ENCODE data around the gene C2orf92.

The C2orf92 gene

DNA sequence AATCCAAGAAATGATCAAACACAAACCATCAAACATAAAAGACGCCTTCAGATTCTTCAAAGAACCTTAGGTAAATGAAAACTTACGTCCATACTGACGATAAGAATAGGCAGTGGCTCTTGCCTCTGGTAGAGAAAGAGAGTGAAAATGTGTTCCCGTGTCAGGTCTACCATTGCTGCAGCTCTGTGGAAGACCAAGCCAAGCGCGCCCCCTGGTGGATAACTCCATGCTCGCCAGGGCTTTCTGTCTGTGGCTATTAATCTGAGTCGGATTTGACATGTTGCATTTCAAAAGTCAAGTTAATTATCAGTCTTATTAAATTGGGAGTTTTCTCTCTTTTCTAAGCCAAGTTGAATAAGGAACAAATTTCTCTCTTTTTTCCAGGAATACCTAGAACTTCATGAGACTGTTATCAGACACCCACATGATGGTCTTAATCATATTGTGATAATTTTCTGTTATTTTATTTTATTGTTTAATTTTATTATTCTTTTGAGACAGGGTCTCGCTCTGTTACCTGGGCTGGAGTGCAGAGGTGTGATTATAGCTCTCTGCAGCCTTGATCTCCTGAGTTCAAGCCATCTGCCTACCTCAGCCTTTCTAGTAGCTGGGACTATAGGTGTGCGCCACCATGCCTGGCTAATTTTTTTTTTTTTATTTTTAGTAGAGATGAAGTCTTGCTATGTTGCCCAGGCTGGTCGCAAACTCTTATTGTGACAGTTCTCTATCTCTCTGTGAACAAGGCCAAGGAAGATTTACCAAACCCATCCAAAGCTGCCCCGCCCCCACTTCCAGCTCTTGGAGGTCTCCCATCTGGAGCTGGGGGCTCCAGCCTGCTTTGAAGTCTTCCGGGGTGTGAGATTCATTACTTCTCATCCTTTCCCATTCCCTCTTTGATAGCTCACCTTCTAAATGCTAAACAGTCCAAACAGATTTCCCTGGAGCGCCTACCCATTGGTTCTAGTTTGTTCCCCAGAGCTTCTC is 28.0 kb downstream of the C2orf92 start:
- Mint-ChIP-seq H3K4me3 (no peak overlapping the region), H3K9me3 (ENCODE audit: low read depth) (no peaks in the 10 kb centered on the region), H3K4me1 (ENCODE audit: low read depth) (peaks cover 6% of the 10 kb centered on the region), H3K27ac (no peak overlapping the region), H3K36me3 (no peaks in the 10 kb centered on the region), H3K27me3 (no peaks in the 10 kb centered on the region)

GRCh38 chr2:97698530-97698929 is 29.0 kb downstream of the C2orf92 start:
- H3K4me3 Mint-ChIP-seq = no peak overlapping the region
- H3K4me1 Mint-ChIP-seq (ENCODE audit: low read depth) = peaks cover 6% of the 10 kb centered on the region
- no peaks in the 10 kb centered on the region for H3K9me3 Mint-ChIP-seq (ENCODE audit: low read depth)
- no peaks in the 10 kb centered on the region for H3K27me3 Mint-ChIP-seq
- no peaks in the 10 kb centered on the region for H3K36me3 Mint-ChIP-seq
- H3K27ac Mint-ChIP-seq = no peak overlapping the region

DNA sequence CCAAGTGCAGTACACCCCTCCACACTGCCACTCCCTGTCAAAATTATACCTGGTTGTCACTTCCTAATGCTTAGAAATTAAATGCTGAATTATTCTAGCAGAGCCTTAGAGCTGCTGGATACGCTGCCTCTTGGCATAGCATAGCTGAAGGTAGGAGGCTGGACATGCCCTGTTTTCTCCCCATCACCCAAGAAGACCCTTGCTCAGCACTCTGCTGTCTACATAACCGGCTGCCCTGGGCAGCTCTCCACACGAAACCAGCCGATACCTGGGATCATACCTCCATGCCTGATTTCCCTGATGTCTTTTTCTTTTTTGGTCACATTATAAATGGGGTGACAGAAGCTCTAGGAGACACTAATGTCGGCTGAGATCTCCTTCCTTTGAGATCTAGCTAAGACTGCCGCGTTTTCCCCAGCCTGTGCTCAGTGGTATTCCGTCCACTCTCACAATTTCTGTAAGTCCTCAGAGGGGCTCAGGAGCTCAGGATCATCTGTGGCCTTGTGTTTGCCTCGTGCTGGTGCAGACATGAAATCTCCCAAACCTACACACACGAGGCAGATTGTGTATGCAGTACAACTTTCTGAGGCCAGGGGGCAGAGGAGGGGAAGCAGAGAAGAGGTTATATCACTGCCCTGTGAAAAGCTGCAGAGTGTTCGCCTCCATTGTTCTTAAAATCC is 30.4 kb downstream of the C2orf92 start:
- no peak overlapping the region for H3K27ac Mint-ChIP-seq
- no peak overlapping the region for H3K4me3 Mint-ChIP-seq
- H3K4me1 Mint-ChIP-seq (ENCODE audit: low read depth) = peaks cover 6% of the 10 kb centered on the region
- H3K36me3 Mint-ChIP-seq = no peaks in the 10 kb centered on the region
- H3K9me3 Mint-ChIP-seq (ENCODE audit: low read depth) = no peaks in the 10 kb centered on the region
- no peaks in the 10 kb centered on the region for H3K27me3 Mint-ChIP-seq

DNA sequence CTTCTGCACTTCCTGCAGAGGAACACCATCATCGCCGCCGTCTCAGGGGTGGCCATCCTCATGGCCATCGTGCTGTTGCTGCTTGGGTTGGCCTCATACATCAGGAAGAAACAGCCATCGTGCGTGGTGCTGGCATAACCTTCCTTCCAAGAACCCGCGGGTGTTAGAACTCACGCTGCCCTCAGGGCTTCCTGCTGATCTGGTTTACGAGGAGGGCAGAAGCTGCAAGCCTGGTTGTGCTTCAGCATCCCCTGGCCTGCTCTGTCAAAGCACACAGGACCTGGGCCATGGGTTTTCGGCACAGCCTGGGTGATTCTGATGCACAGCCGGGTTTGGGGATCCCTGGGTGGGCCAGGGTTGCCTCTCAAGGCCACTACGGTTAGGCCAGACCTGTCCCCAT is 31.7 kb downstream of the C2orf92 start:
- no peak overlapping the region for H3K4me3 Mint-ChIP-seq
- H3K27me3 Mint-ChIP-seq = no peaks in the 10 kb centered on the region
- H3K27ac Mint-ChIP-seq = no peak overlapping the region
- no peaks in the 10 kb centered on the region for H3K9me3 Mint-ChIP-seq (ENCODE audit: low read depth)
- H3K4me1 Mint-ChIP-seq (ENCODE audit: low read depth) = peaks cover 6% of the 10 kb centered on the region
- no peaks in the 10 kb centered on the region for H3K36me3 Mint-ChIP-seq

DNA sequence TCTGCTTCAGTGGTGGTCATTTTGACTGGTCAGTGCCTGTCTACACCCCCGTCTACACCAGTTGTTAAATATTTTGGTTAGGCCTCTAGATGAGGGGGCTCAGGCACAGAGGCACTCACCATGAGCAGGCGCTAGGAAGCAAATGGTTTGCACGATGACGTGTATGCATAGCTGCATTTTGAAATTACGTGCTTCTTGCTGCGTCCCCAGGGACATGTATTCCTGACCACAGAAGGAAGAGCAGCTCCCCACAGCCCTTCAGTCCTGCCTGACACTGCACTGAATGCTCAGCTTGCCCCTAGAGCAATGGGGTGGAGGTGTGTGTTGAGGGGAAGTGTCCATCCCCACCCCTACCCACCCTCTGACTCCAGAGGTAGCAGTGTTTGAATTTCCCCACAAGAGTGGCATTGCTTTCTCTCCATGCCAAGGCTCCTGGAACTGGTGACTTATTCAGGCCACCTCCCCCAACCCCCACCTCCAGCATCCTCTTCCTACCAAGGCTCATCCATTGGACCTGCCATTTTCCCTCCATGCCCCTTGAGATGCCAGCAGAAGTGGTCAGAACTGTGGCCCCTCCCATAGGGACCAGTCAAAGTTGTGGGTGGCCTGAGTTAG is 32.4 kb downstream of the C2orf92 start:
- no peaks in the 10 kb centered on the region for H3K9me3 Mint-ChIP-seq (ENCODE audit: low read depth)
- no peaks in the 10 kb centered on the region for H3K27me3 Mint-ChIP-seq
- H3K36me3 Mint-ChIP-seq = no peaks in the 10 kb centered on the region
- H3K4me1 Mint-ChIP-seq (ENCODE audit: low read depth) = peaks cover 5% of the 10 kb centered on the region
- H3K27ac Mint-ChIP-seq = no peak overlapping the region
- H3K4me3 Mint-ChIP-seq = no peak overlapping the region

DNA sequence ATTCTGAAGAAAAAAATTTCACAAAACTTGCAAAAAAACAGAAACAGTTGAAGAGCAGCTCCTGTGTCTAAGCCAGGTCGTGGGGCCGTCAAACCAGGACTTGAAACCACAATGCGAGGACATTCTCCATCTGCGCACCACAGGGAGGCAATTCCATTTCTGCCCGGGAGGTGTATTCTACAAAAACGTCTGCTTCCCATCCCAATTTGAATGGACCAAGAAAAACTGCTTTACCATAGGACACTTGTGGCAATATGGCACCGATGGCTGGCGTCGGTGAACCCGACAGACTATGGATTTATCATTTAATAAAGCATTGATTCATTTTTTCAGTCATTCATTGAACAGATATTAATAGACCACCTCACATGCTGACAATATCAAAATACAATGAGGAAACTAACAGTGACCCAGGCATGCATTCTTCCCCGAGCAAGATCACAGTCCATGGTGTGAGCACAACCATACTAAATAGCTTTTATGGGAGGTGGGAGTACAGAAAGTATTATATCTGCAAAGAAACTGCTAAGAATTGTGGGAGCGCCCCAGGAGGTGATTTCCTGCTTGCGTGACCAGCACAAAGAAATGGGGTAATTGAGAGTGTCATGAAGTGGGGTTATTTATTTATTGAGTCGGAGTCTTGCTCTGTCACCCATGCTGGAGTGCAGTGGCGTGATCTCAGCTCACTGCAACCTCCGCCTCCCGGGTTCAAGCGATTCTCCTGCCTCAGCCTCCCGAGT is 33.4 kb downstream of the C2orf92 start:
- Mint-ChIP-seq H3K4me1 (ENCODE audit: low read depth) (peaks cover 2% of the 10 kb centered on the region), H3K9me3 (ENCODE audit: low read depth) (no peaks in the 10 kb centered on the region), H3K4me3 (no peak overlapping the region), H3K36me3 (no peaks in the 10 kb centered on the region), H3K27me3 (no peaks in the 10 kb centered on the region), H3K27ac (no peak overlapping the region)

- Mint-ChIP-seq H3K4me1 (ENCODE audit: low read depth) (peaks cover 2% of the 10 kb centered on the region), H3K27ac (peak overlapping the region; percentile 16), H3K36me3 (no peaks in the 10 kb centered on the region), H3K9me3 (ENCODE audit: low read depth) (no peaks in the 10 kb centered on the region), H3K4me3 (no peak overlapping the region), H3K27me3 (no peaks in the 10 kb centered on the region)
These were observed 34.2 kb downstream of the C2orf92 start for GRCh38 chr2:97703741-97704140.

DNA sequence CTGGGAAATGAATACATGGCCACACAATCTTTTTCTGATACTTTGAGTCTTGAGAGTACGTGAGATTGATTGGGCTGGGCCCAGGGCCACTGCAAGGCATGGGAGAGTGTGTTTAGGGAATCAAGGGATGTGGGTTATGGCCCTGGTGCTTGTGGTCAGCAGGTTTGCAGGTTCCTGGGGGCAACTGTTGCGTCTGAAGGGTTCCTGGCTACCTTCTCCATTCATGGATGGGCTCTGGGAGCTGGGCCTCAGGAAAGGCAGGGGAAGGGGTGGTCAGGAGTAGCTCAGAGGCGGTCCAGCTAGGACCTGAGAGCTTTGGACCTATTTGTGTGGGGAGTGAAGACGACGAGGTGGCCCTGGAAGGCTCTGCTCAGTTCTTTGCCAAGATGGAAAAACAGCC is 35.5 kb downstream of the C2orf92 start:
- Mint-ChIP-seq H3K27me3 (no peaks in the 10 kb centered on the region), H3K36me3 (no peaks in the 10 kb centered on the region), H3K4me3 (no peak overlapping the region), H3K9me3 (ENCODE audit: low read depth) (no peaks in the 10 kb centered on the region), H3K27ac (no peak overlapping the region), H3K4me1 (ENCODE audit: low read depth) (peaks cover 4% of the 10 kb centered on the region)

GRCh38 chr2:97706112-97706511 is 36.6 kb downstream of the C2orf92 start:
- Mint-ChIP-seq H3K9me3 (ENCODE audit: low read depth) (no peaks in the 10 kb centered on the region), H3K27ac (no peak overlapping the region), H3K4me1 (ENCODE audit: low read depth) (peaks cover 13% of the 10 kb centered on the region), H3K36me3 (no peaks in the 10 kb centered on the region), H3K4me3 (no peak overlapping the region), H3K27me3 (no peaks in the 10 kb centered on the region)

DNA sequence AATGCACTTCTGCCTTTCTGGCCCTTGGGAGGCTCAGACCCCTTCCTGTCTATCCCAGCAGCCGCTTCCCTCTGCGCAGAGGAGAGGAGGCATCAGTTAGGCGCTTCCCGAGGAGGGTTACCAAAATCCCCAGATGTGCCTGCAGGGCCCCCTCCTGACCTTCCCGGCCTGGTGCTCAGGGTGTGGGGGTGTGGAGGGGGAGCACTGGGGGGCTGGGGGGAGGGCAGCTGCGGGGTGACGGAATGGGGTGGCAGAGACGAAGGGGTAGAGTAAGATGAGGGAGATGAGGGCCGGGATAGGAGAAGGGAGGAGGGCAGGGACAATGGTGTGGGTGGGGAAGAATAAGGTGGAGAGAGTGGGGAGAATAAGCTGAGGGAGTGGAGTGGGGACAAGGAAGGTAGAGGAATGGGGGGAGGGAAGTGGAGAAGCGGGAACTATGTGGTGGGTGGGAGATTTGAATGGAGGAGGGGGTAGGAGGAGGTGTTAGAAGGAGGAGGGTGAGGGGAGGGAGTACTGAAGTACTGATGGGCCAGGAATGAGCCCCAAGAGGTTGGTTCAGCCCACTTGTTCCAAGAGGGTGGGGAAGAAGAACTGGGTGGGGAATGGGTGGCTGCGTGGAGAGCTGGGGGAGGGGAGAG is 37.3 kb downstream of the C2orf92 start:
- Mint-ChIP-seq H3K36me3 (no peaks in the 10 kb centered on the region), H3K9me3 (ENCODE audit: low read depth) (no peaks in the 10 kb centered on the region), H3K27me3 (no peaks in the 10 kb centered on the region), H3K27ac (no peak overlapping the region), H3K4me3 (no peak overlapping the region), H3K4me1 (ENCODE audit: low read depth) (peaks cover 20% of the 10 kb centered on the region)

DNA sequence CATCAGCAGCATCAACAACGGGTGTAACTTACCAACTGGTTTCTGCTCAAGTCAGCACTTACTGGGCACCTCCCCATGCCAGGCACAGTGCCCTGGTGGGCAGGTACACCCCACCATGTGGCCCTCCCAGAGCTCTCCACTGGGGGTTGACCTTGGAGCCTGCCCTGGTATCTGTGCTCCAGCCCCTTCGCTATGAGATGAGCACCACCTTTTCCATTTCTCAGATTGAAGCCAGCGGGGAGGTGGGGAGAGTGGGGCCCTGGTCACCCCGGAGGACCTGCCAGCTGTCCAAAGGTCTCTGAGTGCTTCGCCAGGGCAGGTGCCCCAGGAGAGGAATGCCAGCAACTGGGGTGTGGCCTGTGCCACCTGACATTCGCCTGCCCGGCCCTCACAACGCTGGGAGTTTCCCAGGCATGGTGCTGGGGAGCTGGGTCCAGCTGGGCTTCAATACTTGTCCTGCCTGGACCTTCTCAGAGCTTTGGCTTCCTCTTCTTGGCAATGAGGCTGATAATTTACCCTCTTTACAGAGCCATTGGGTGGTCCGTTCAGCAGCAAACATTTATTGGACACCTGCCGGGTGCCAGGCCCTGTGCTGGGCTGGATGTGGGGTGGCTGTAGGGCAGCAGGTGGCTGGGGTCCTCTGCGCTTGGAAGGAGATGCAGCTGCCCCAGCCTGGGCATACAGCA is 38.0 kb downstream of the C2orf92 start:
- Mint-ChIP-seq H3K4me1 (ENCODE audit: low read depth) (peaks cover 27% of the 10 kb centered on the region), H3K27ac (no peak overlapping the region), H3K4me3 (no peak overlapping the region), H3K36me3 (no peaks in the 10 kb centered on the region), H3K9me3 (ENCODE audit: low read depth) (no peaks in the 10 kb centered on the region), H3K27me3 (no peaks in the 10 kb centered on the region)

DNA sequence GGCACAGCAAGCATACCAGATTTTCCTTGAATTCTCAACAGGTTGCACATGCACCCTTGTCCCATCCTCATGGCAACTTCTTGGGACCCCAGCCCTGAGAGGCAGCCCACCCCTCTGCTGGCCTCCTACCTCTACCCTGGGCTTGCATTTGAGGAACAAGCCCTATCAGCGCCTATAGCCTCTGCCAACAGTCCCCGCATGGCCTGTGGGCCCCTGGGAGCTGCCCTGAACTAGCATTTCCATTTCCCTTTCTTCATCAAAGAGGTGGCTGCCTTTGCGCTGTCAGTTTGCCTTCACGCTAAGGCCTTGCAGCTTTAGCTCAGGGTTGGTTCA is 38.5 kb downstream of the C2orf92 start:
- peaks cover 32% of the 10 kb centered on the region for H3K4me1 Mint-ChIP-seq (ENCODE audit: low read depth)
- no peaks in the 10 kb centered on the region for H3K9me3 Mint-ChIP-seq (ENCODE audit: low read depth)
- no peak overlapping the region for H3K4me3 Mint-ChIP-seq
- H3K27ac Mint-ChIP-seq = no peak overlapping the region
- no peaks in the 10 kb centered on the region for H3K27me3 Mint-ChIP-seq
- no peaks in the 10 kb centered on the region for H3K36me3 Mint-ChIP-seq

DNA sequence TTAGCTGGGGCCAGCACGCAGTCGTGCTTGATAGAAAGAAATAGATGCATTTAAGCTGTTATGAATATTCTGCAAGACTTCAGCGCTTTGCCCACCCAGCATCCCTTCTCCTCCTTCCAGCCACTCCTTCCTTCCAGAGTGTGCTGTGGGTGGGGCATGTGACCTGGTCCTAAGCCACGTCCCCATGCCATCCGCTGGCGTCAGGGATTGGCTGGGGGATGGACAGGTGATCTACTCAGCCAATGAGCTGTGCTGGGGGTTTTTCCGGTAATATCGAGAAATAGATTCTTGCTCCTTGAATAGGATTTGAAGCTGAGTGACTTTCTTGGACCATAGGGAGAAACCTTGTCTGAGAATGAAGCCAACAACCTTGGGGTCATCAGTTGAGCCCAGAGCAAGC is 39.1 kb downstream of the C2orf92 start:
- Mint-ChIP-seq H3K4me1 (ENCODE audit: low read depth) (peaks cover 37% of the 10 kb centered on the region), H3K27ac (no peak overlapping the region), H3K36me3 (no peaks in the 10 kb centered on the region)

GRCh38 chr2:97711394-97711711 is 41.8 kb downstream of the C2orf92 start:
- H3K27ac Mint-ChIP-seq = peak overlapping the region; percentile 51
- no peaks in the 10 kb centered on the region for H3K9me3 Mint-ChIP-seq (ENCODE audit: low read depth)
- peaks cover 56% of the 10 kb centered on the region for H3K4me1 Mint-ChIP-seq (ENCODE audit: low read depth)
- H3K4me3 Mint-ChIP-seq = peak overlapping the region; percentile 48
- no peaks in the 10 kb centered on the region for H3K27me3 Mint-ChIP-seq
- H3K36me3 Mint-ChIP-seq = peaks cover 3% of the 10 kb centered on the region

More for the DNA sequence above, 39.1 kb downstream of the C2orf92 start:
- Mint-ChIP-seq H3K27me3 (no peaks in the 10 kb centered on the region), H3K4me3 (no peak overlapping the region), H3K9me3 (ENCODE audit: low read depth) (no peaks in the 10 kb centered on the region)

All from activated naive CD8-positive, alpha-beta T cell (primary cell).